DMS153 treated with DMSO at 0.1 percent for 48 hours (cell line): Measurements from ENCODE around the gene ARHGAP10.

Experiments used
- DNase-seq: peaks from one replicate; lab custom pipeline; 2025; ENCODE audit not compliant: unreplicated experiment; lab: John Stamatoyannopoulos, UW

ARHGAP10 gene

GRCh38 chr4:147765121-147765529 is 33.2 kb downstream of the ARHGAP10 start:
- DNase-seq, result no peak

GRCh38 chr4:147768113-147768512 is 36.2 kb downstream of the ARHGAP10 start:
- DNase-seq, result no peak

GRCh38 chr4:147769386-147769785 is 37.5 kb downstream of the ARHGAP10 start:
- DNase-seq, result no peak

- no peak for DNase-seq
Measured at GRCh38 chr4:147770831-147771230, 38.9 kb downstream of the ARHGAP10 start.

DNA sequence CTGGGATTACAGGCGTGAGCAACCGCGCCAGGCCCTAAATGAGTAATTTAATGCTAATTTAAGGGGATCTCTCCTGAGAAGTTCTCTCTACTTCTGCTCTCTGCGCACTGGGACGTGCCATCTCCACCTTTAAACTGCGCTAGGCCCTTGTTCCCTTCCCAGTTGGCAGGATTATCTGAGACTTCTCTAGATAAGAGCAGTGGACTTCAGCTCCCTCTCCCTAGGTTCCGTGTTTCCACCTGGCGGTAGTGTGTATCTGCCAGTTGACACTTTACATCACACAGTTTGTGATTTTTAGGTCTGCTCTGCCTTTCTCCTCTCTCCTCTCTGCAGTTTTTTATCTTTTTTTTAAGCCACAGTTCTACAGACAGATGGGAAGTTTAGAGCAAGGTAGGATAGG is 40.2 kb downstream of the ARHGAP10 start:
- DNase-seq, result no peak

DNA sequence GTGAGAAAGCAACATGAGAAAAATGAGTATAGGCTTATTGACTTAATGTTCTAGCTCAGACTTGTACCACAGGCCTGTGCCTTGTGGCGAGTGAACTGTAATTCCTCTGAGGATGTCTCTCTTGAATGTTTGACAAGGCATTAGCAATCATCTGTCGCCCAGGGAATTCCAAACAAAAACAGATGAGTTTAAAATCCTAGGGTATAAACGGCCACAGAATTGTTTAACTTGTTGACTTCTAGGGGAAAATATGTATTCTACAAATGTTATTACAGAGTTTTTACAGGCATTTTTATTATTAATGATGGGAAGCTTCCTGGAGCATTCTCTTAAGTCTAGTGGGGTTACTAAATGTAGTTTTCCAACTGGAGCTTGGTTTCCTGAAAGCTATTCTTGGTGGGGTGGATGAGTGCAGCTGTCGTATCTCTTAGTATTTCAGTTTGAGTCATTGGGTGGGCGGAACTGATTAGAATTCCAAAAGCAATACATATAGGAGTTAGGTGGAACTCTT is 40.6 kb downstream of the ARHGAP10 start:
- no peak for DNase-seq

GRCh38 chr4:147773261-147774184 is 41.6 kb downstream of the ARHGAP10 start:
- DNase-seq, result no peak

- DNase-seq, result no peak
Measured at GRCh38 chr4:147776716-147777115, 44.8 kb downstream of the ARHGAP10 start.

GRCh38 chr4:147777456-147778091 is 45.7 kb downstream of the ARHGAP10 start:
- DNase-seq, result no peak

- no peak for DNase-seq
Measured at GRCh38 chr4:147778942-147779341, 47.1 kb downstream of the ARHGAP10 start.

- no peak for DNase-seq
Measured at GRCh38 chr4:147779451-147779850, 47.6 kb downstream of the ARHGAP10 start.

GRCh38 chr4:147780137-147780777 is 48.4 kb downstream of the ARHGAP10 start:
- DNase-seq, result no peak

GRCh38 chr4:147782087-147782781 is 50.3 kb downstream of the ARHGAP10 start:
- no peak for DNase-seq

DNA sequence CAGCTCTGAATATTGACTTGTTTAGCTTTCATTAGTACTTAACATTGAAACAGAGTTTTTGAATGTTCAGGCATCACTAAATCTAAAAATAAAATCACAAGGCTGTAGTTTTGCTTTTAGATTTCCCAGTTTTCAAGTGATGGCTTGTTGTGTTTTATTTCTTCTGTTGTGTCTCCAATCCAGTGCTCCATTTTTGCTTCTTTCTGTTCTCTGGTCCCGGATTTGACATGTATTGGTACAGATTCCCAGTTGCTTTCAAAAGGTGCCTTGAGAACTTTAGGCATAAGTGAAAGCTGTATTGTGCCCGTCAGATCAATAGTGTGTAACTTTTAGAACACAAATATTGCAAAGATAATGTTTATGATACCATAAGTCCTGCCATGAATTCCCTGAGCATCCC is 53.2 kb downstream of the ARHGAP10 start:
- DNase-seq, result no peak

DNA sequence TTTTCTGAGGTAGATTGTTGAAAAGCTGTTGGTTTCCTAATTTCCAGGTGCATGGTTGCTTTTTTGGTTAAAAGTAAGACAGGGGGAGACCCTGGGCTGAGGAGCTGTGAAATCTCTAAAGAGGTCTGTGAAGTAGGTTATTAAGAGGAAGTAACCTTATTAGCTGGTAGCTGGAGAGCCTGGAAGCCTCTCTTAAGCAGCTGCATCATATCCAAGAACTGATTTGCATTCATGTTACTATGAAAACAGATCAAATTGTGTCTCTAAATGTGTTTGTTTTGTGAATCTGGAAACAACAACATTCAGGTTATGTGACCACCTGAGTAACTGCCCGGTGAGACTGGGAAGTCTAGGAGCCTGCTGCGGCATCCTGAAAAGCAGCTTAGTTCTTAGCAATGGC is 54.1 kb downstream of the ARHGAP10 start:
- DNase-seq, result no peak

- DNase-seq, result no peak
Measured at GRCh38 chr4:147786531-147786930, 54.6 kb downstream of the ARHGAP10 start.

- DNase-seq, result no peak
Measured at GRCh38 chr4:147787204-147787603, 55.3 kb downstream of the ARHGAP10 start.

DNA sequence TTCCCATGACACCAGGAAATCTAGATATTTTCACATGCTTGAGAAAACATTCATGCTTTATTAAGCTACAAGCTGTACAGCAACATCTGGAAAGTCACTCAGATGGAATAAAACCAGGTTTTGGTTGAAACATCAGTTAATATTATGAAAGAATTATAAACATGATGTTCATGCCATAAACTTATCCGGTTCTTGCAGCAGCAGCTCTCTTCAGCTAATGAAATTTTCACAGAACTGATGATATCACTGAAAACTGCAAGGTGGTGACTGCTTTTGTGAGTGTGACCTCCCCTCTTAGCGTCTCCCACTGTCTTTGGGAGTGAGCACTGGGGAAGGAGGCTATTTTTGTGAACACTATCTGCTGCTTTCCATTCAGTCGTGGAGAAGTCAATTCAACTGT is 56.9 kb downstream of the ARHGAP10 start:
- no peak for DNase-seq

- DNase-seq, result no peak
Measured at GRCh38 chr4:147789596-147789995, 57.7 kb downstream of the ARHGAP10 start.

- no peak for DNase-seq
Measured at GRCh38 chr4:147790412-147790811, 58.5 kb downstream of the ARHGAP10 start.

- DNase-seq, result no peak
Measured at GRCh38 chr4:147791341-147791740, 59.5 kb downstream of the ARHGAP10 start.
